HG03108 (cell line): ENCODE results near the gene PADI1.

Source experiments
- ATAC-seq: cut with Tn5 transposase; IDR thresholded peaks from one replicate; pipeline ENCODE4 v1.9.1; 2021; ENCODE audit warnings: moderate library complexity; ENCODE audit not compliant: unreplicated experiment

The PADI1 gene

GRCh38 chr1:17181781-17182464, 23.0 kb upstream of the PADI1 start:
- no peak for ATAC-seq

- no peak for ATAC-seq
Measured at GRCh38 chr1:17183388-17184160, 21.4 kb upstream of the PADI1 start.

- no peak for ATAC-seq
Measured at GRCh38 chr1:17184161-17184665, 20.7 kb upstream of the PADI1 start.

- ATAC-seq, result no peak
Measured at GRCh38 chr1:17184822-17185484, 20.0 kb upstream of the PADI1 start.

- ATAC-seq, result no peak
Measured at GRCh38 chr1:17185485-17185860, 19.5 kb upstream of the PADI1 start.

- no peak for ATAC-seq
Measured at GRCh38 chr1:17186216-17186909, 18.6 kb upstream of the PADI1 start.

- ATAC-seq, result no peak
Measured at GRCh38 chr1:17187051-17187450, 17.9 kb upstream of the PADI1 start.

GRCh38 chr1:17188217-17188616, 16.7 kb upstream of the PADI1 start:
- ATAC-seq, result no peak

GRCh38 chr1:17188889-17189631, 15.9 kb upstream of the PADI1 start:
- no peak for ATAC-seq

- ATAC-seq, result no peak
Measured at GRCh38 chr1:17189632-17189990, 15.3 kb upstream of the PADI1 start.

GRCh38 chr1:17190010-17190995, 14.6 kb upstream of the PADI1 start:
- ATAC-seq, result no peak

GRCh38 chr1:17191990-17192242, 13.0 kb upstream of the PADI1 start:
- ATAC-seq, result no peak

GRCh38 chr1:17192394-17193221, 12.3 kb upstream of the PADI1 start:
- ATAC-seq, result no peak

GRCh38 chr1:17193222-17194132, 11.5 kb upstream of the PADI1 start:
- no peak for ATAC-seq

- ATAC-seq, result no peak
Measured at GRCh38 chr1:17194133-17194475, 10.8 kb upstream of the PADI1 start.

GRCh38 chr1:17194615-17195528, 10.1 kb upstream of the PADI1 start:
- no peak for ATAC-seq

- no peak for ATAC-seq
Measured at GRCh38 chr1:17195731-17196130, 9.2 kb upstream of the PADI1 start.
